NB4 (cell line): ENCODE measurements around the gene YWHAE.

Source experiments
- MYC ChIP-seq: IDR thresholded peaks from 2 replicates; pipeline ENCODE4 v1.6.1; 2011; ENCODE audit warnings: low read depth, low read length
- TF ChIP-seq, protein P1 (sequence below): IDR thresholded peaks from one replicate; pipeline ENCODE4 v1.5.1; 2012; ENCODE audit warnings: low read depth, low read length

DNA sequence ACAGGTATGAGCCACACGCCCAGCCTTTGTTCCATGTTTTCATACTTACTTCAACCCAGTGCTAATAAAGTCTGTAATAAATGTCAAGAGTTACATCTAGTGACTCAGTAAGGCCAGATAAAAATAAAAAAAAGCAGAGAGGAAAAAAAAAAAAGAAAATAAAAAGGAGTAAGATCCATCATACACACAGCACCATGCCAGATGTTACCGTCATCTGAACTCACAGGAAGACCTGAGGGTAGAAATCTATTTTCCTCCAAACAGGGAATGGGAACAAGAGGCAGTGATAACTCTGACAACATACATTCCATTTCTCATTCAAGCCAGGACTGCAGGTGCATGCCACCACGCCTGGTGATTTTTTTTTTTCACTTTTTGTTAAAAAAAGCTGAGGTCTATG is 35.3 kb upstream of the YWHAE start:
- TF ChIP-seq, protein P1, sequence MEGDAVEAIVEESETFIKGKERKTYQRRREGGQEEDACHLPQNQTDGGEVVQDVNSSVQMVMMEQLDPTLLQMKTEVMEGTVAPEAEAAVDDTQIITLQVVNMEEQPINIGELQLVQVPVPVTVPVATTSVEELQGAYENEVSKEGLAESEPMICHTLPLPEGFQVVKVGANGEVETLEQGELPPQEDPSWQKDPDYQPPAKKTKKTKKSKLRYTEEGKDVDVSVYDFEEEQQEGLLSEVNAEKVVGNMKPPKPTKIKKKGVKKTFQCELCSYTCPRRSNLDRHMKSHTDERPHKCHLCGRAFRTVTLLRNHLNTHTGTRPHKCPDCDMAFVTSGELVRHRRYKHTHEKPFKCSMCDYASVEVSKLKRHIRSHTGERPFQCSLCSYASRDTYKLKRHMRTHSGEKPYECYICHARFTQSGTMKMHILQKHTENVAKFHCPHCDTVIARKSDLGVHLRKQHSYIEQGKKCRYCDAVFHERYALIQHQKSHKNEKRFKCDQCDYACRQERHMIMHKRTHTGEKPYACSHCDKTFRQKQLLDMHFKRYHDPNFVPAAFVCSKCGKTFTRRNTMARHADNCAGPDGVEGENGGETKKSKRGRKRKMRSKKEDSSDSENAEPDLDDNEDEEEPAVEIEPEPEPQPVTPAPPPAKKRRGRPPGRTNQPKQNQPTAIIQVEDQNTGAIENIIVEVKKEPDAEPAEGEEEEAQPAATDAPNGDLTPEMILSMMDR = no peak
- TF ChIP-seq MYC = no peak
